Stimulated activated naive CD8-positive, alpha-beta T cell treated with anti-CD3 and anti-CD28 coated beads, Interleukin-15, Interleukin-2, amounts not matched to agents 100 U/mL and 50 U/mL, for 24 hours (primary cell): ENCODE data around the gene RELT.
A peak's percentile ranks its signal among the peaks of the same experiment; 100 is the strongest.

Source experiments
- ATAC-seq: fragments of 150-1000 bp; cut with Tn5 transposase; one replicate; pipeline ENCODE4 v1.10.0; 2021
- DNase-seq: peaks from one replicate; pipeline ENCODE4 v3.0.0; 2021

RELT gene

GRCh38 chr11:73376803-73377629 is 817 bp downstream of the RELT start:
- DNase-seq (peak; percentile 73), ATAC-seq (peak; percentile 45)

GRCh38 chr11:73379189-73379880 is 3.1 kb downstream of the RELT start:
- DNase-seq (no peak), ATAC-seq (no peak)

GRCh38 chr11:73380331-73380730 is 4.1 kb downstream of the RELT start:
- no peak for DNase-seq

GRCh38 chr11:73380897-73381410 is 4.8 kb downstream of the RELT start:
- no peak for ATAC-seq
- no peak for DNase-seq

More at GRCh38 chr11:73380331-73380730, 4.1 kb downstream of the RELT start:
- no peak for ATAC-seq

- no peak for ATAC-seq
These were observed 5.4 kb downstream of the RELT start for GRCh38 chr11:73381589-73381988.

GRCh38 chr11:73382183-73382582 is 6.0 kb downstream of the RELT start:
- no peak for DNase-seq
- no peak for ATAC-seq

More at GRCh38 chr11:73381589-73381988, 5.4 kb downstream of the RELT start:
- no peak for DNase-seq

GRCh38 chr11:73382747-73383146 is 6.5 kb downstream of the RELT start:
- DNase-seq (no peak), ATAC-seq (no peak)

GRCh38 chr11:73383249-73384124 is 7.3 kb downstream of the RELT start:
- DNase-seq (no peak), ATAC-seq (no peak)

- no peak for ATAC-seq
- DNase-seq = no peak
These were observed 7.9 kb downstream of the RELT start for GRCh38 chr11:73384125-73384441.

GRCh38 chr11:73384531-73384871 is 8.3 kb downstream of the RELT start:
- ATAC-seq (no peak), DNase-seq (no peak)

GRCh38 chr11:73384872-73385689 is 8.9 kb downstream of the RELT start:
- DNase-seq (peak; percentile 53), ATAC-seq (peak; percentile 48)

- ATAC-seq (peak; percentile 11), DNase-seq (no peak)
These were observed 9.8 kb downstream of the RELT start for GRCh38 chr11:73386016-73386415.

- DNase-seq = no peak
- ATAC-seq = no peak
These were observed 10.3 kb downstream of the RELT start for GRCh38 chr11:73386546-73386945.

GRCh38 chr11:73387594-73388264 is 11.5 kb downstream of the RELT start:
- DNase-seq (no peak), ATAC-seq (no peak)

- DNase-seq = no peak
- no peak for ATAC-seq
These were observed 12.3 kb downstream of the RELT start for GRCh38 chr11:73388265-73389133.

GRCh38 chr11:73389134-73389525 is 12.9 kb downstream of the RELT start:
- no peak for DNase-seq
- ATAC-seq = no peak

- ATAC-seq = no peak
- no peak for DNase-seq
These were observed 13.7 kb downstream of the RELT start for GRCh38 chr11:73389916-73390315.

- DNase-seq (no peak), ATAC-seq (no peak)
These were observed 14.7 kb downstream of the RELT start for GRCh38 chr11:73390601-73391565.

GRCh38 chr11:73391665-73392064 is 15.5 kb downstream of the RELT start:
- DNase-seq = no peak
- ATAC-seq = no peak
